Keratinocyte (primary cell): ENCODE results near the gene WNT16.

Experiments
- CTCF ChIP-seq, 3 experiments: IDR thresholded peaks in 1 of 3; conservative IDR thresholded peaks in 1 of 3; optimal IDR thresholded peaks in 1 of 3; 2 replicates in 2 of 3; 3 replicates in 1 of 3; pipeline versions ENCODE3 to v1.5.1; 2011; ENCODE audit warnings: low read length in 3 of 3, mild to moderate bottlenecking in 3 of 3, moderate library complexity in 2 of 3, control low read depth in 1 of 3, inconsistent platforms in 1 of 3; ENCODE audit not compliant: insufficient read depth in 2 of 3; ENCODE audit errors: extremely low read depth in 1 of 3
- EZH2 ChIP-seq: IDR thresholded peaks from one replicate; pipeline ENCODE4 v1.6.1; 2012; ENCODE audit warnings: inconsistent platforms, mild to moderate bottlenecking, low read length, moderate library complexity

GRCh38 chr7:121355574-121355973 is 26.8 kb downstream of the WNT16 start:
- TF ChIP-seq CTCF (optimal IDR thresholded peaks at IDR 0.05 in 1 of 3, IDR thresholded peaks at IDR 0.05 in 1 of 3, conservative IDR thresholded peaks at IDR 0.05 in 1 of 3; ENCODE audit: extremely low read depth in 1 of 3, insufficient read depth in 2 of 3, low read length in 3 of 3), result no peak
- no peak for TF ChIP-seq EZH2
